ENCODE data around the gene RDM1.
A peak's percentile ranks its signal among the peaks of the same experiment; 100 is the strongest.

RDM1 gene

DNA sequence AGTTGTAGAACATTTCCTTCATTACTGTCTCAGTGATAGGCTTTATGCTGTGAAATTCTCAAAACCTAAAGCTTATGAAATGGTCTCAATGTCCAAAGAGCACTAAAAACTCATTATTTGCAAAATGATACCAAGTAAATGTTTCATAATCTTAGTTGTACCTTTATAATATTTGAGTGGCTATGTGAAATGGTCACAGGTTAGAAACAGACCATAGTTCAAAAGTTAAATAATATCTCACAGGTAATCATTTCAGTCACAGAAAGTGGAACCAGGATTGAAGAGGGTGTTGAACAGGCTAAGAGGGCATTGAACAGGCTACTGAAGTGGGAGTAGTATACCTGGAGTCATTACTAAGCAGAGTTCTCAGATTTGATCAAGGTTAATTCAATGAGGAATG, 2.9 kb downstream of the RDM1 start:
- Histone ChIP-seq H3K36me3 (replicated peaks; ENCODE audit: low read depth, low read length) (peaks cover 24% of the 10 kb centered on the region), H3K4me3 (ENCODE audit: low read length) (no peak overlapping the region), H3K4me2 (ENCODE audit: low read length) (no peak overlapping the region), H3K27ac (ENCODE audit: low read length) (no peak overlapping the region), H3K9me3 (ENCODE audit: insufficient read depth, low read length) (no peaks in the 10 kb centered on the region), H2AFZ (ENCODE audit: low read depth, low read length) (no peak overlapping the region), H3K9ac (ENCODE audit: low read length) (no peak overlapping the region), H3K4me1 (ENCODE audit: low read length) (peaks cover 36% of the 10 kb centered on the region), H3K79me2 (ENCODE audit: low read length) (no peaks in the 10 kb centered on the region), H3K27me3 (ENCODE audit: low read depth, low read length) (no peaks in the 10 kb centered on the region), H4K20me1 (ENCODE audit: insufficient read depth, low read length) (no peaks in the 10 kb centered on the region)
- TF ChIP-seq, protein P1, sequence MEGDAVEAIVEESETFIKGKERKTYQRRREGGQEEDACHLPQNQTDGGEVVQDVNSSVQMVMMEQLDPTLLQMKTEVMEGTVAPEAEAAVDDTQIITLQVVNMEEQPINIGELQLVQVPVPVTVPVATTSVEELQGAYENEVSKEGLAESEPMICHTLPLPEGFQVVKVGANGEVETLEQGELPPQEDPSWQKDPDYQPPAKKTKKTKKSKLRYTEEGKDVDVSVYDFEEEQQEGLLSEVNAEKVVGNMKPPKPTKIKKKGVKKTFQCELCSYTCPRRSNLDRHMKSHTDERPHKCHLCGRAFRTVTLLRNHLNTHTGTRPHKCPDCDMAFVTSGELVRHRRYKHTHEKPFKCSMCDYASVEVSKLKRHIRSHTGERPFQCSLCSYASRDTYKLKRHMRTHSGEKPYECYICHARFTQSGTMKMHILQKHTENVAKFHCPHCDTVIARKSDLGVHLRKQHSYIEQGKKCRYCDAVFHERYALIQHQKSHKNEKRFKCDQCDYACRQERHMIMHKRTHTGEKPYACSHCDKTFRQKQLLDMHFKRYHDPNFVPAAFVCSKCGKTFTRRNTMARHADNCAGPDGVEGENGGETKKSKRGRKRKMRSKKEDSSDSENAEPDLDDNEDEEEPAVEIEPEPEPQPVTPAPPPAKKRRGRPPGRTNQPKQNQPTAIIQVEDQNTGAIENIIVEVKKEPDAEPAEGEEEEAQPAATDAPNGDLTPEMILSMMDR (IDR thresholded peaks at IDR 0.05; ENCODE audit: low read depth, low read length), result no peak
- TF ChIP-seq EZH2phosphoT487 (IDR thresholded peaks at IDR 0.05; ENCODE audit: low read depth), result no peak

GRCh38 chr17:35923609-35924114, 6.9 kb downstream of the RDM1 start:
- peak overlapping the region; percentile 22; the same call in 1 of the 2 replicates for H3K4me2 ChIP-seq (ENCODE audit: low read length)
- no peak overlapping the region for H3K4me3 ChIP-seq (ENCODE audit: low read length)
- no peak overlapping the region for H2AFZ ChIP-seq (ENCODE audit: low read depth, low read length)
- H4K20me1 ChIP-seq (ENCODE audit: insufficient read depth, low read length), result no peaks in the 10 kb centered on the region
- no peaks in the 10 kb centered on the region for H3K27me3 ChIP-seq (ENCODE audit: low read depth, low read length)
- H3K27ac ChIP-seq (ENCODE audit: low read length), result peak overlapping the region; percentile 33; the same call in 1 of the 2 replicates
- no peak overlapping the region for H3K9ac ChIP-seq (ENCODE audit: low read length)
- H3K4me1 ChIP-seq (ENCODE audit: low read length), result peaks cover 23% of the 10 kb centered on the region
- H3K36me3 ChIP-seq (replicated peaks; ENCODE audit: low read depth, low read length), result peaks cover 47% of the 10 kb centered on the region
- TF ChIP-seq, protein P1 (IDR thresholded peaks at IDR 0.05; ENCODE audit: low read depth, low read length), result no peak
- TF ChIP-seq EZH2phosphoT487 (IDR thresholded peaks at IDR 0.05; ENCODE audit: low read depth), result no peak
- no peaks in the 10 kb centered on the region for H3K9me3 ChIP-seq (ENCODE audit: insufficient read depth, low read length)
- H3K79me2 ChIP-seq (ENCODE audit: low read length), result no peaks in the 10 kb centered on the region

DNA sequence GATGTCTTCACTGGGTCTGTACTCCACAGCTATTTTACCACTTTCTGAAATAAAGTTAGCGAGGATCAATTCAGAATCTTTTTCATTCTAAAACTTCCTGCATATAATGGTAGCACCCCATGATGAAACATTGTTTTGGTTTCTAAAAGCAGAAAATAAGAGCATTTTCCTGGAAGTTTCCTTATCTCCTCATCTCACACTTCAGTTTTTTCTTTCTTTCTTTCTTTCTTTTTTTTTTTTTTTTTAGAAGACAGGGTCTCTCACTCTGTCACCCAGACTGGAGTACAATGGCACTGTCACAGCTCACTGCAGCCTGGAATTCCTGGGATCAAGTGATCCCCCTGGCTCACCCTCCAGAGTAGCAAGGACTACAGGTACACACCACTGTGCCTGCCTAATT, 10.3 kb downstream of the RDM1 start:
- no peak overlapping the region for H3K4me2 ChIP-seq (ENCODE audit: low read length)
- H3K4me1 ChIP-seq (ENCODE audit: low read length), result peaks cover 14% of the 10 kb centered on the region
- no peak for TF ChIP-seq EZH2phosphoT487 (IDR thresholded peaks at IDR 0.05; ENCODE audit: low read depth)
- TF ChIP-seq, protein P1 (IDR thresholded peaks at IDR 0.05; ENCODE audit: low read depth, low read length), result no peak
- no peaks in the 10 kb centered on the region for H3K27me3 ChIP-seq (ENCODE audit: low read depth, low read length)
- H2AFZ ChIP-seq (ENCODE audit: low read depth, low read length), result no peak overlapping the region
- no peaks in the 10 kb centered on the region for H3K79me2 ChIP-seq (ENCODE audit: low read length)
- H3K27ac ChIP-seq (ENCODE audit: low read length), result no peak overlapping the region
- H3K4me3 ChIP-seq (ENCODE audit: low read length), result no peak overlapping the region
- H4K20me1 ChIP-seq (ENCODE audit: insufficient read depth, low read length), result no peaks in the 10 kb centered on the region
- no peak overlapping the region for H3K9ac ChIP-seq (ENCODE audit: low read length)
- peaks cover 43% of the 10 kb centered on the region for H3K36me3 ChIP-seq (replicated peaks; ENCODE audit: low read depth, low read length)
- H3K9me3 ChIP-seq (ENCODE audit: insufficient read depth, low read length), result no peaks in the 10 kb centered on the region

- no peaks in the 10 kb centered on the region for H3K79me2 ChIP-seq (ENCODE audit: low read length)
- H3K9me3 ChIP-seq (ENCODE audit: insufficient read depth, low read length), result no peaks in the 10 kb centered on the region
- H3K4me3 ChIP-seq (ENCODE audit: low read length), result no peak overlapping the region
- no peak for TF ChIP-seq EZH2phosphoT487 (IDR thresholded peaks at IDR 0.05; ENCODE audit: low read depth)
- TF ChIP-seq, protein P1 (IDR thresholded peaks at IDR 0.05; ENCODE audit: low read depth, low read length), result no peak
- H3K9ac ChIP-seq (ENCODE audit: low read length), result no peak overlapping the region
- no peak overlapping the region for H3K27ac ChIP-seq (ENCODE audit: low read length)
- no peaks in the 10 kb centered on the region for H3K27me3 ChIP-seq (ENCODE audit: low read depth, low read length)
- H3K4me1 ChIP-seq (ENCODE audit: low read length), result peaks cover 4% of the 10 kb centered on the region
- no peak overlapping the region for H3K4me2 ChIP-seq (ENCODE audit: low read length)
- no peaks in the 10 kb centered on the region for H4K20me1 ChIP-seq (ENCODE audit: insufficient read depth, low read length)
- H2AFZ ChIP-seq (ENCODE audit: low read depth, low read length), result no peak overlapping the region
- H3K36me3 ChIP-seq (replicated peaks; ENCODE audit: low read depth, low read length), result peaks cover 30% of the 10 kb centered on the region
These were observed 11.9 kb downstream of the RDM1 start for GRCh38 chr17:35918665-35919064.
